Measurements from ENCODE around the gene DRAM2.
"Not testable (repeated sequence)": the region's sequence is repeated elsewhere in the genome, so short reads cannot be mapped to it uniquely, and the experiment has no call there.

Gene DRAM2

DNA sequence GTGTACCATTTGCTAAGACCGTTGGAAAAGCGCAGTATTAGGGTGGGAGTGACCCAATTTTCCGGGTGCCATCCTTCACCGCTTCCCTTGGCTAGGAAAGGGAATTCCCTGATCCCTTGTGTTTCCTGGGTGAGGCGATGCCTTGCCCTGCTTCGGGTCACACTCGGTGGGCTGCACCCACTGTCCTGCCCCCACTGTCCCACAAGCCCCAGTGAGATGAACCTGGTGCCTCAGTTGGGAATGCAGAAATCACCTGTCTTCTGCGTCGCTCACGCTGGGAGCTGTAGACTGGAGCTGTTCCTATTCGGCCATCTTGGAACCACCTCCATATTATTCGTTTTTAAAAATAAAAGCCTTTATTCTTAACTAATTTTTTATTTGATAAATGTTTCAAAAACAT lies 60.6 kb downstream of the DRAM2 start:
- DNase-seq: not testable (repeated sequence)

GRCh38 chr1:111077312-111077711 lies 62.6 kb downstream of the DRAM2 start:
- not testable (repeated sequence) for DNase-seq
